Measurements from ENCODE around the gene PDE4DIP.
"Not testable (repeated sequence)": the region's sequence is repeated elsewhere in the genome, so short reads cannot be mapped to it uniquely, and the experiment has no call there.

PDE4DIP gene
- 86.6 to 241 (median 156) reads per million in 18 experiments for total RNA-seq

GRCh38 chr1:148844220-148844619, at the start of gene PDE4DIP:
TSS of gene PDE4DIP (plus strand) at chr1:148844428. CDS start at chr1:148844775, 347 bp downstream.
- DNase-seq, result not testable (repeated sequence)

GRCh38 chr1:148808268-148808928, 35.8 kb upstream of the PDE4DIP start:
- DNase-seq, result not testable (repeated sequence)

GRCh38 chr1:148808929-148809283, 35.3 kb upstream of the PDE4DIP start:
- not testable (repeated sequence) for DNase-seq

- DNase-seq, result not testable (repeated sequence)
Observed at GRCh38 chr1:148822180-148822579, 22.0 kb upstream of the PDE4DIP start.

- not testable (repeated sequence) for DNase-seq
Observed at GRCh38 chr1:148823822-148824221, 20.4 kb upstream of the PDE4DIP start.

GRCh38 chr1:148825029-148825428, 19.2 kb upstream of the PDE4DIP start:
- DNase-seq, result not testable (repeated sequence)

- DNase-seq, result not testable (repeated sequence)
Observed at GRCh38 chr1:148828531-148828930, 15.7 kb upstream of the PDE4DIP start.

GRCh38 chr1:148828962-148829361, 15.3 kb upstream of the PDE4DIP start:
- DNase-seq, result not testable (repeated sequence)

- not testable (repeated sequence) for DNase-seq
Observed at GRCh38 chr1:148829365-148829764, 14.9 kb upstream of the PDE4DIP start.

GRCh38 chr1:148841262-148841661, 3.0 kb upstream of the PDE4DIP start:
- DNase-seq, result not testable (repeated sequence)

- DNase-seq, result not testable (repeated sequence)
Observed at GRCh38 chr1:148844651-148845050, 423 bp downstream of the PDE4DIP start.

GRCh38 chr1:148845068-148845467, 840 bp downstream of the PDE4DIP start:
- not testable (repeated sequence) for DNase-seq

GRCh38 chr1:148850347-148850746, 6.1 kb downstream of the PDE4DIP start:
- DNase-seq, result not testable (repeated sequence)

- not testable (repeated sequence) for DNase-seq
Observed at GRCh38 chr1:148850840-148851239, 6.6 kb downstream of the PDE4DIP start.

- DNase-seq, result not testable (repeated sequence)
Observed at GRCh38 chr1:148851684-148852083, 7.5 kb downstream of the PDE4DIP start.

- not testable (repeated sequence) for DNase-seq
Observed at GRCh38 chr1:148853363-148853762, 9.1 kb downstream of the PDE4DIP start.

- not testable (repeated sequence) for DNase-seq
Observed at GRCh38 chr1:148854063-148854462, 9.8 kb downstream of the PDE4DIP start.

GRCh38 chr1:148855367-148855766, 11.1 kb downstream of the PDE4DIP start:
- DNase-seq, result not testable (repeated sequence)

GRCh38 chr1:148860049-148860448, 15.8 kb downstream of the PDE4DIP start:
- not testable (repeated sequence) for DNase-seq

GRCh38 chr1:148860579-148861259, 16.5 kb downstream of the PDE4DIP start:
- DNase-seq, result not testable (repeated sequence)

GRCh38 chr1:148862590-148862989, 18.4 kb downstream of the PDE4DIP start:
- DNase-seq, result not testable (repeated sequence)

- DNase-seq, result not testable (repeated sequence)
Observed at GRCh38 chr1:148868924-148869633, 24.9 kb downstream of the PDE4DIP start.

GRCh38 chr1:148869634-148869961, 25.4 kb downstream of the PDE4DIP start:
- not testable (repeated sequence) for DNase-seq

Data from inflammatory macrophage (primary cell).